GM23338 (cell line): Measurements from ENCODE around the gene NEK10. TPM values are rescaled to one million over a fixed set of nuclear protein-coding genes. Genes with fewer than 3 reads are reported as not detected.
A peak's percentile ranks its signal among the peaks of the same experiment; 100 is the strongest.

Source experiments
- ATAC-seq: fragments of 200-7000 bp; cut with Tn5 transposase; 3 replicates; pipeline ENCODE4 v1.9.1; 2020
- DNase-seq: peaks from one replicate; pipeline ENCODE4 v3.0.0-alpha.2; 2015; ENCODE audit warnings: low spot score
- H2AFZ ChIP-seq: fragments of 200-600 bp; sonication (generic); 2 replicates; pipeline ENCODE4 v1.8.0; 2016; ENCODE audit warnings: antibody characterized with exemption, mild to moderate bottlenecking, moderate library complexity
- H3F3A ChIP-seq: fragments of 200-600 bp; sonication (generic); replicated peaks from 2 replicates; pipeline ENCODE4 v1.8.0; 2017; ENCODE audit warnings: antibody characterized with exemption, mixed run types, low read depth
- H3K27ac ChIP-seq: fragments of 200-600 bp; sonication (generic); 2 replicates; pipeline ENCODE4 v1.6.1; 2016; ENCODE audit warnings: low read depth
- H3K27me3 ChIP-seq: fragments of 200-600 bp; sonication (generic); 2 replicates; pipeline ENCODE4 v1.8.0; 2016; ENCODE audit warnings: mild to moderate bottlenecking, mixed run types, moderate library complexity; ENCODE audit not compliant: insufficient read depth
- H3K36me3 ChIP-seq: fragments of 200-600 bp; sonication (generic); 2 replicates; pipeline ENCODE4 v1.8.0; 2016; ENCODE audit warnings: mild to moderate bottlenecking; ENCODE audit not compliant: insufficient read depth
- H3K4me1 ChIP-seq: fragments of 200-600 bp; sonication (generic); 2 replicates; pipeline ENCODE4 v1.8.0; 2016; ENCODE audit warnings: mild to moderate bottlenecking, moderate library complexity; ENCODE audit not compliant: insufficient read depth
- H3K4me2 ChIP-seq: fragments of 200-600 bp; sonication (generic); 2 replicates; pipeline ENCODE4 v1.7.1; 2017; ENCODE audit warnings: mixed run types
- H3K4me3 ChIP-seq: fragments of 200-600 bp; sonication (generic); 2 replicates; pipeline ENCODE4 v1.6.1; 2016; ENCODE audit warnings: mixed run types
- H3K79me2 ChIP-seq: fragments of 200-600 bp; sonication (generic); replicated peaks from 2 replicates; pipeline ENCODE4 v1.8.0; 2017; ENCODE audit warnings: mild to moderate bottlenecking; ENCODE audit not compliant: insufficient read depth
- H3K9me2 ChIP-seq: fragments of 200-600 bp; sonication (generic); 2 replicates; pipeline ENCODE4 v1.8.0; 2017; ENCODE audit not compliant: insufficient read depth
- H4K20me1 ChIP-seq: fragments of 200-600 bp; sonication (generic); replicated peaks from 2 replicates; pipeline ENCODE4 v1.8.0; 2017; ENCODE audit warnings: mild to moderate bottlenecking; ENCODE audit not compliant: insufficient read depth
- H3K27ac Mint-ChIP-seq: 2 replicates; pipeline ENCODE4 v1.8.0; 2020; ENCODE audit warnings: inconsistent platforms, mild to moderate bottlenecking, moderate library complexity, mixed read lengths
- H3K27me3 Mint-ChIP-seq: 3 replicates; pipeline ENCODE4 v1.8.0; 2022; ENCODE audit warnings: low read depth, mild to moderate bottlenecking, moderate library complexity, mixed read lengths, inconsistent platforms; ENCODE audit not compliant: insufficient read depth, poor library complexity
- H3K36me3 Mint-ChIP-seq: 3 replicates; pipeline ENCODE4 v1.8.0; 2021; ENCODE audit warnings: low read depth, mild to moderate bottlenecking, inconsistent platforms, moderate library complexity, mixed read lengths
- H3K4me1 Mint-ChIP-seq: 3 replicates; pipeline ENCODE4 v1.8.0; 2020; ENCODE audit warnings: mild to moderate bottlenecking, inconsistent platforms, mixed read lengths
- H3K4me3 Mint-ChIP-seq: 3 replicates; pipeline ENCODE4 v1.8.0; 2021; ENCODE audit warnings: moderate library complexity, mild to moderate bottlenecking, inconsistent platforms, mixed read lengths
- H3K9me3 Mint-ChIP-seq: 3 replicates; pipeline ENCODE4 v1.8.0; 2020; ENCODE audit warnings: moderate library complexity, mild to moderate bottlenecking, inconsistent platforms, mixed read lengths
- CREB1 ChIP-seq: fragments of 250-450 bp; sonication (Bioruptor Pico); IDR thresholded peaks from 2 replicates; pipeline ENCODE4 v1.5.0; 2020; ENCODE audit warnings: low read depth, mild to moderate bottlenecking, moderate library complexity
- CTCF ChIP-seq, 2 experiments: fragments of 200-600 bp in 1 of 2; sonication (generic) in 1 of 2; conservative IDR thresholded peaks; 2 replicates each; pipeline versions ENCODE4 v1.5.1 to v1.6.1; 2016 to 2017; ENCODE audit warnings: antibody characterized with exemption in 2 of 2, low read depth in 2 of 2, mild to moderate bottlenecking in 2 of 2, moderate library complexity in 1 of 2
- EZH2phosphoT487 ChIP-seq: fragments of 200-600 bp; sonication (generic); IDR thresholded peaks from one replicate; pipeline ENCODE4 v1.8.1; 2018; ENCODE audit warnings: antibody characterized with exemption; ENCODE audit not compliant: unreplicated experiment
- JUNB ChIP-seq: IDR thresholded peaks from one replicate; pipeline ENCODE4 v1.6.1; 2016; ENCODE audit warnings: antibody characterized with exemption; ENCODE audit not compliant: unreplicated experiment
- POLR2AphosphoS5 ChIP-seq: IDR thresholded peaks from 2 replicates; pipeline ENCODE4 v1.6.1; 2016; ENCODE audit warnings: antibody characterized with exemption, low read depth
- ZNF331 ChIP-seq: fragments of 250-450 bp; sonication (Bioruptor Pico); IDR thresholded peaks from 2 replicates; pipeline ENCODE4 v1.5.0; 2020; ENCODE audit warnings: low read depth, mild to moderate bottlenecking, moderate library complexity
- ZNF462 ChIP-seq: fragments of 250-450 bp; sonication (Bioruptor Pico); IDR thresholded peaks from 2 replicates; pipeline ENCODE4 v1.5.0; 2020; ENCODE audit warnings: mild to moderate bottlenecking, moderate library complexity
- polyA plus RNA-seq: library from polyadenylated mRNA; unstranded; fragments of >200 nt; fragmentation: Nextera tagmentation; extraction: Ambion mirVana; gene quantifications from 2 replicates; pipeline ENCODE4 v1.2.1, GENCODE V29; 2016
- total RNA-seq: library from RNA; depleted of rRNA; stranded (reverse); fragments of >200 nt; shearing (Covaris generic); gene quantifications from 2 replicates; pipeline ENCODE4 v1.2.3, GENCODE V29; 2014

Gene NEK10
- total and polyA plus RNA-seq, 2 experiments from 2014 or later, result 0.55 to 2.0 TPM

- DNase-seq (no peak), ATAC-seq (no peak)
- no peak overlapping the region for H3K4me3 Mint-ChIP-seq
- Histone ChIP-seq H3F3A (no peaks in the 10 kb centered on the region), H3K4me2 (no peak overlapping the region), H3K4me1 (peaks cover 13% of the 10 kb centered on the region), H3K27ac (no peak overlapping the region), H3K4me3 (no peak overlapping the region), H4K20me1 (no peaks in the 10 kb centered on the region), H3K79me2 (no peaks in the 10 kb centered on the region), H3K36me3 (no peaks in the 10 kb centered on the region; the same call in 1 of the 2 replicates), H3K9me2 (peaks cover 3% of the 10 kb centered on the region; the same call in 1 of the 2 replicates), H3K27me3 (no peaks in the 10 kb centered on the region), H2AFZ (peak overlapping the region; percentile 19)
- peaks cover 6% of the 10 kb centered on the region for H3K9me3 Mint-ChIP-seq
- TF ChIP-seq CTCF (conservative IDR thresholded peaks at IDR 0.05; ENCODE audit: low read depth in 2 of 2) (no peak), CREB1 (CRISPR knock-in tag) (no peak), POLR2AphosphoS5 (no peak), EZH2phosphoT487 (no peak), JUNB (no peak), ZNF331 (CRISPR knock-in tag) (no peak)
- peaks cover 15% of the 10 kb centered on the region; the same call in 2 of the 3 replicates for H3K4me1 Mint-ChIP-seq
- H3K27ac Mint-ChIP-seq, result no peak overlapping the region
- H3K27me3 Mint-ChIP-seq, result peaks cover 2% of the 10 kb centered on the region
- peaks cover 11% of the 10 kb centered on the region; the same call in 1 of the 3 replicates for H3K36me3 Mint-ChIP-seq
Measured at GRCh38 chr3:27090275-27091041, 278.7 kb downstream of the NEK10 start.

- DNase-seq (no peak), ATAC-seq (no peak)
- Histone ChIP-seq H3K4me3 (no peak overlapping the region), H3F3A (no peaks in the 10 kb centered on the region), H3K27me3 (no peaks in the 10 kb centered on the region), H3K79me2 (no peaks in the 10 kb centered on the region), H3K4me2 (no peak overlapping the region), H3K4me1 (peaks cover 13% of the 10 kb centered on the region), H3K9me2 (peaks cover 3% of the 10 kb centered on the region; the same call in 1 of the 2 replicates), H2AFZ (no peak overlapping the region), H4K20me1 (no peaks in the 10 kb centered on the region), H3K27ac (no peak overlapping the region), H3K36me3 (no peaks in the 10 kb centered on the region; the same call in 1 of the 2 replicates)
- Mint-ChIP-seq H3K27me3 (peaks cover 2% of the 10 kb centered on the region), H3K9me3 (peaks cover 6% of the 10 kb centered on the region), H3K36me3 (peaks cover 11% of the 10 kb centered on the region; the same call in 1 of the 3 replicates), H3K27ac (no peak overlapping the region), H3K4me1 (peaks cover 15% of the 10 kb centered on the region; the same call in 2 of the 3 replicates), H3K4me3 (no peak overlapping the region)
- TF ChIP-seq CREB1 (CRISPR knock-in tag), result no peak
Measured at GRCh38 chr3:27089645-27090044, 279.5 kb downstream of the NEK10 start.

GRCh38 chr3:27089068-27089467 is 280.1 kb downstream of the NEK10 start:
- Histone ChIP-seq H3K9me2 (peaks cover 3% of the 10 kb centered on the region; the same call in 1 of the 2 replicates), H3K27ac (no peak overlapping the region), H3K27me3 (no peaks in the 10 kb centered on the region), H3F3A (no peaks in the 10 kb centered on the region), H3K79me2 (no peaks in the 10 kb centered on the region), H3K36me3 (no peaks in the 10 kb centered on the region; the same call in 1 of the 2 replicates), H4K20me1 (no peaks in the 10 kb centered on the region), H3K4me3 (no peak overlapping the region), H2AFZ (no peak overlapping the region), H3K4me1 (peaks cover 13% of the 10 kb centered on the region), H3K4me2 (no peak overlapping the region)
- H3K27me3 Mint-ChIP-seq, result peaks cover 2% of the 10 kb centered on the region
- ATAC-seq (no peak), DNase-seq (no peak)
- H3K9me3 Mint-ChIP-seq, result peaks cover 6% of the 10 kb centered on the region
- no peak overlapping the region for H3K27ac Mint-ChIP-seq
- peaks cover 15% of the 10 kb centered on the region; the same call in 2 of the 3 replicates for H3K4me1 Mint-ChIP-seq
- peaks cover 11% of the 10 kb centered on the region; the same call in 1 of the 3 replicates for H3K36me3 Mint-ChIP-seq
- H3K4me3 Mint-ChIP-seq, result no peak overlapping the region
- TF ChIP-seq ZNF462, result no peak
